GM21529 (cell line): ENCODE measurements around the gene LPP.

Source experiments
- ATAC-seq: cut with Tn5 transposase; IDR thresholded peaks from one replicate; pipeline ENCODE4 v1.9.1; 2021; ENCODE audit not compliant: unreplicated experiment

Gene LPP

DNA sequence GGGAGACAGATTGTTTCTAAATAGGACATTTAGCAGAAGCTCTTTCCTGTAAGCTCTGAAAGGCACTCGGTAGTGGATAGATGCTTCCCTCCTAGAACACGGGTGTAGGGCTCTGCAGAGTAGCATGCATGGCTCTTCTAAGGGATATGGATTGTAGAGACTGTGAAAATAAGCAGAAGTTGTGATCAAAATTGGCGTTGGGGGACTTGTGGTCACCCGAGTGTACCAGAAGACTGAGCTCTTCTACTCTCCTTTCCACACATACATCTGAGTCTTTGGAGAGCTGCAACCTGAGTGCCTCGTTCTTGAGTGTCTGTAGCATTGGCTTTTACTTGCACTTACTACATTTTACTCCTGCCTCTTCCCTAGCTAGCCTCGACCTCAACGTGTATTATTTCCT lies 197.7 kb downstream of the LPP start:
- no peak for ATAC-seq

DNA sequence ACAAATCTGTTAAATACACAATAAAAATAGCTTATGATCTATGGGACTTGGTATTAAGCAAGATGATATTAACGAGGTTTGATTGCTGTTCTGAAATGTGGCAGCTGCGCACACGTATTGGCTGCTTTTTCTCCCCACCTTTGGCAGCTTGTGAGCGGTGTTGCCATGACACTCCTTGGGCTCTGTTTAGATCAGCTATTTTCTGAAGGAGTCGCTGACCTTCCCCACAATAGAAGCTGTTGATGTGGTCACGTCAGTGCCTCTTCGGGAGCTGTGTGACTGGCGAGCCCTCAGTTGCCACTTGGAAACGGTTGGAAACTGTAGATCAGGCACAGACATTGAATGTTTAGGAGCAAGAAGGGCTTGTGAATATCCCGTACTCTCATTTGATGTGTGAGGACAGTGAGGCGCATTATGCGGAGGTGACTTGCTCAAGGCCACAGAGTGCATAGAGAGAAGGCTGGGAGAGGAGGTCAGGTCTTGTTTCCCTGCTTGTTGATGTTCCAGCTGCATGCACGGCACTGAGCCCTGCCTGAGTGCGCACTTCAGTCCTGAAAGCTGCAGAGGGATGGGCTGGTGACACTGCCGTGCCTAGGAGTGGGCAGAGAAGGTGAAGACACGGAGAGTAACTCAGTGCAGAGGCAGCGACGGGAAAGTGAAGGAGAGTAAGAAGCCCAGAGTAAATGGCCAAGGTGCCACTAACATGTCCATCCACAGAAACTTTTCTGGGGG lies 198.4 kb downstream of the LPP start:
- no peak for ATAC-seq

GRCh38 chr3:188353426-188353825 lies 199.5 kb downstream of the LPP start:
- ATAC-seq = no peak

- no peak for ATAC-seq
Measured at GRCh38 chr3:188358787-188359493, 205.0 kb downstream of the LPP start.

- ATAC-seq = no peak
Measured at GRCh38 chr3:188360364-188360881, 206.5 kb downstream of the LPP start.

- ATAC-seq = no peak
Measured at GRCh38 chr3:188361888-188362287, 207.9 kb downstream of the LPP start.

DNA sequence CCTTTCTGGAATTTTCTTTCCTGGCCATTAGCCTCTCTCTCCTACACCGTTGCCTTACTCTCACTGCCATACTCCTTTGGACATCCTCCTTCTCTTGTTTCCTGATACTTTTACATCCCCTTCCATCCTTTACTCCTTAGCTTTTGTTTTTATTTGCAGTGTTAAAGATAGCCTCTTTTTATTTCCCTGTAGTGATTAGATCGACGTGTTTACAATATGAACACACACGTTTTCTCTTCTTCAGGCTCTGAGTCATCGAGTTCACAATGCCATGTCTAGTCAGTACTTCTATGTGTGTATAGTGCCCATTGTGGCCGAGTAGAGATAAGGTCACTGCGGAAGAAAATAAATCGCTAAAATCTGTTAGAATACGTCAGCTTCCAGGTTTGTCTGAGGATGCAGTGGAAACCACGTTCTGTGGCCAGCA lies 208.5 kb downstream of the LPP start:
- ATAC-seq = no peak

DNA sequence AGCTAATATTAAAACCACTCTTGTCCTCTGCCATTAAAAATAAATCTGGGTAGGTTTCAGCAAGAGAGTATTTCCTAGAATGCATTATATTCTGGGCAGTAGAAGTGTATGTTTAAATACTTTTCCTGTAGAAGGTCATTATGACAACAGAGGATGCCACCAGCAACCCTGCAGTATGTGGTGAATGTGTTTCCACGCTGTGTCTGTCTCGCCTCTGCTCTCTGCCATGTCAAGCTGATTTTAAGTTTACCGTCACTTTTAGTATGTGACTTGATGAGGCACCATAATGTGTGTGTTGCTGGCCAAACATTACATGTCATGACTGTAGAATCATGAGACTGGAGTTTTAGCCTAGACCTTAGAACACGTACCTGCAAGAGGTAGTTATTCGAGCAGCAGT lies 211.2 kb downstream of the LPP start:
- ATAC-seq = no peak

- ATAC-seq = no peak
Measured at GRCh38 chr3:188365988-188366698, 212.2 kb downstream of the LPP start.

- no peak for ATAC-seq
Measured at GRCh38 chr3:188367678-188368077, 213.7 kb downstream of the LPP start.

- ATAC-seq = no peak
Measured at GRCh38 chr3:188369526-188369925, 215.6 kb downstream of the LPP start.

- ATAC-seq = no peak
Measured at GRCh38 chr3:188370081-188370830, 216.3 kb downstream of the LPP start.

GRCh38 chr3:188378786-188379185 lies 224.8 kb downstream of the LPP start:
- no peak for ATAC-seq

DNA sequence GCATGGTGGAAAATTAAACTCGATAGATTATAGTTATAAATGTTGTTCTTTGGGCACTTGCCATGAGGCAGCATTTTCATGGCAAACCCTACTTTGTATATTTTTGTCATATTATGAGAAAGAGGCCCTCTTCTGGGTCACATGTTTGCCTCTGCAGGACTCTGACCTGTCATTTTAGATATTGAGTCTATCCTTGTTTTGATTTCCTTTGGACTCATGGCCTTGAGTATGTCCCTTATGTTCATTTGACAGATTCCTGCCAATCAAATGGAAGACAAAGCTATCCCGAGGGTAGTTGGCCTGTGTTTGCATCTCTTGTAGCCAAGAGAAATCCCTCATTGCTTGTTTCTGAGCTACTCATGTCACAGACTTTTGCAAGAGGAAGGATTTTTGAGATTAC lies 226.3 kb downstream of the LPP start:
- ATAC-seq = no peak

GRCh38 chr3:188380722-188381121 lies 226.8 kb downstream of the LPP start:
- no peak for ATAC-seq

- no peak for ATAC-seq
Measured at GRCh38 chr3:188383748-188384147, 229.8 kb downstream of the LPP start.

- no peak for ATAC-seq
Measured at GRCh38 chr3:188385295-188385694, 231.3 kb downstream of the LPP start.

DNA sequence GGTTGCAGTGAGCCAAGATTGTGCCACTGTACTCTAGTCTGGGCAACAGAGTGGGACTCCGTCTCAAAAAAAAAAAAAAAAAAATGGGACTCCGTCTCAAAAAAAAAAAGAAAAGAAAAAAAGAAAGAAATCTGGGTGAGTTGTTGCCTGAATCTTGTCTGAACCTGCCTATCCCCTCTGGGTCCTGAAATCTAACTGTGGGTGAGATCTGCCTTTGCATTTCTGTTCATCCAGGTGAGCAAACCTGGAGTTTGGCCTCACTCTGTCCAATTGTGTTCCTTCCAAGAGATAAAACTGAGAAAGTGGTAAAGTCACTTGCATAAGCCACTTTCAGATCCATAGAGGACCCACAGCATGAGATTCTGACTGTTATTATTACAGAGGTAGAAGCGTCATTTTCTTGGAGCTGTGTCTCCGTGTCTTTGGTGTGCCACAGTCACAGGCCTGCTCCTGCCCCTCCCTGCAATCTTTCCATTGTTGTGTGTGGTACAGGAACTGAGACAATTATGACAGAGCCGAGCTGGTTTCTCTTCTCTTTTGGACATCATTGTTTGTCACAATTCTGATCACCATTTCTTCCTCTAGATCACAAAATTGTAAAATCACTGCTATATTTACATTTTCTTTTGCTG lies 235.9 kb downstream of the LPP start:
- ATAC-seq = peak; percentile 97

DNA sequence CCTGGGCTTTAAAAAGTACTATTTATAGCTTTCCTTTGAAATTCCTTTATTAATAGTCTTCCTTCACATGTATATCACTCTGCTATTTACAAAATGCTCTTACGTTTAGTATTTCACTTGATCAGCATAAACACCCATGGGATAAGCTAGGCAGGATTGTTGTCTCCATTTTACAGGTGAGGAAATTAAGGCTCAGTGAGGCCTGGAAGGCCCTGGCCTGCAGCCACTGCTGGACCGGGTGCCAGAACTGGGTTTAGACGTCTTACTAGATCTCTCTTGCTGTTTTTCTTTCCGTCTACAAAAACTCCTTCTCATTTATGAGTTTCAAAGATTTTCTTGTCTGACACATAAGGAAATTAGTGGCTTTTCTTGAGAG lies 236.4 kb downstream of the LPP start:
- ATAC-seq = peak; percentile 28

DNA sequence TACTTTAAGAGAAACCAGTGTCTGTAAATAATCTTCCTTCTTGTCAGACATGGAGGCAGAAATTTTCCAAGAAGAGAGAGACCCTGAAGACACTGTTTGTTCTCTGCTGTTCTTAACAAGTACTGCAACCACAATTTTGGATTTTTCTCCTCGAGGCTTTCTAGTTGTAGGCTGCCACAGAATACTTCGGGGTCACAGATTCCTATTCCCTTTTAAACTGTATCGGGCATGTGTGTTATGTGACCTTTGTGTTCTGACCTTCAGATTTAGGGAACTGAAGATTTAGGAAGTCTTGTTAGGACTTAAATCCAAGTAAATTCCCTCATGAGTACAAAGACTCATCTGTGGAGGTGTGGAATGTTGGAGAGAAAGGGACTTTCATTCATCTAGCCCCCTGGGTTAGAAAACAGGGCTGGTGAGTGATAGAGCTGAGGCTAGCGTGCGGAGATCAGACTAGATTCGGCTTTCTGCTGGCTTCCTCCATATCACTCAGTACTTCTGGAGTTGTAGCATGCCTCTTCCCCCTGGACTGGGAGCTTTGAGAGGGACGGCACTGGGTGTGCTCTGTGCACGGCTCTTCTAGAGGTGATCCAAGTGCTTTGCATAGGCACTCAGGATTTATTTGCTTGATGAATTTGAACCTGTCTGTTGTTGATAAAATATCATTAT lies 237.0 kb downstream of the LPP start:
- no peak for ATAC-seq
